Stimulated activated CD8-positive, alpha-beta memory T cell treated with anti-CD3 and anti-CD28 coated beads, Interleukin-12 subunit alpha, Interleukin-12 subunit beta, amount 100 ng/mL, for 24 hours (primary cell): Measurements from ENCODE around the gene PLB1.

Experiments
- DNase-seq: peaks from one replicate; pipeline ENCODE4 v3.0.0-alpha.2; 2020; ENCODE audit errors: extremely low read depth

Gene PLB1

DNA sequence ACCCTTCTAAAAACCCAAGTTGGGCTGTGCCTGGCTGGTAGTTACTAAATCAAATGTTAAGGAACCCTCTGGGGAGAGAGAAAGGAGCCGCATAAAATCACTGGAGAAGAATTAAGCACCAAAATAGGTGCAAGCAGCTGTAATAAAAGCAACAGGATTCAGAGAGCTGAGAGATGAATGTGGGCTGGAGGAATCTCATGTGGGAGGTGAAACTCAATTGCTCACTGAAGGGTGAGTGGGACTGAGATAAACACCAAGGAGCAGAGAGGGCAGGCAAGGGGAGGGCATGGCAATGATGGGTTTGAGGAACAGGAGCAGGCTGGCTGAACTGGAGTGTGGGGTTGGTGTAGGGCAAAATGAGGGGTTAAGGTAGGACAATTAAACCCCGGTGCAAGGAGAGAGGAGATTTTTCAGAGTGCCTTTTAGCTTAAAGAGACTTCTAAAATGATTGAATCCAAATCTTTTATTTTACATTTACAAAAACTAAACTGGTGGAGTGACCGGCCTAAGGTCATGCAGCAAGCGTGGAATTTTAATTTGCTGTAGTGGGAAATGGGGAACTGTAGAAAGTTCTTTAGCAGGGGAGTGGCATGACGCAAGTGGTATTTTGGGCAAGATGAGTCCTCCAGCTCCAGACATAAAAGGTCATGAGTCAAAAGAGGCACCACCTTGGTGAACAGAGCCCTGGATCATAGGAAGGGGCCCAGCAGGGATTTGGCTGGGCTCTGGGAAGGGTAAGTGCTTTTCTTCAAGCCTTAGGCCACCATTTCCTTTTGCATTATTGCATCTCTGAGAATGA, 10.5 kb downstream of the PLB1 start:
- DNase-seq = no peak

- no peak for DNase-seq
Measured at GRCh38 chr2:28507796-28508764, 12.2 kb downstream of the PLB1 start.

GRCh38 chr2:28509361-28509760, 13.5 kb downstream of the PLB1 start:
- no peak for DNase-seq

- no peak for DNase-seq
Measured at GRCh38 chr2:28510184-28510583, 14.3 kb downstream of the PLB1 start.

- no peak for DNase-seq
Measured at GRCh38 chr2:28511871-28512606, 16.2 kb downstream of the PLB1 start.

DNA sequence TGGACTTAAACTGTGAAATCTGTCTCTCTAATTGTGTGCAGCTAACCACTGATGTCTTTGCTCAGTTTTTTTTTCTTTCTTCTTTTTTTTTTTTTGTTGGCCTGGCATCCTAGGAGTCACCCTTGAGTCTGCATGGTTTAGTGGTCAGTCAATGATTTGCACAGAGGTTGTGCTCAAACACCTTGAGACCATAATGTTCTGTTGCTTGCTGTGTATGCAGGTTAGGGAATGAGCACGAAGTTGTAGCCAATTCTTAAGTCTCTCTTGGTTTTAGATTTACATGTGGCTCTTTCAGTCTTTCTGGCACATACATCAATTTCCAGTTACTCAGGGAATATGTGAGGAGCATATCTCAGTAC, 16.7 kb downstream of the PLB1 start:
- DNase-seq = no peak

- no peak for DNase-seq
Measured at GRCh38 chr2:28513097-28513496, 17.2 kb downstream of the PLB1 start.

- DNase-seq = no peak
Measured at GRCh38 chr2:28515176-28515751, 19.4 kb downstream of the PLB1 start.

DNA sequence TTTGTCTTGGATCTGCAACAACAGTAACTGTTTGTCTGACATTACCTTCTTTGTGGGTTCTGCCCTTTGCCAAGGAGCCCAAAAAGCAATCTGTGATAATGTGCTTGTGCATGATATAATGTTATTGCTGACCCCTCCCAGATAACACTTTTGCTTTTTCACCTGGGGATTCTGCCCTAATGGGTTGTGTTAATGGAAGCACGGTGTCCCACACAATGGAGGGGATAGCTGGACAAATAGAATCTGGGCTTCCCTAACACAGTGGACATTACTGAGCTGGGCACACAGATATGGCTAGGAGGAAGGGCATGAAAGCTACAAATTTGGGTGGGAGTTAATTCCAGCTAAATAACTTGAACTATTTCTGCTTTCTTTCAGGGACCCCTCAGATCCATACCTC, 20.6 kb downstream of the PLB1 start:
- no peak for DNase-seq

DNA sequence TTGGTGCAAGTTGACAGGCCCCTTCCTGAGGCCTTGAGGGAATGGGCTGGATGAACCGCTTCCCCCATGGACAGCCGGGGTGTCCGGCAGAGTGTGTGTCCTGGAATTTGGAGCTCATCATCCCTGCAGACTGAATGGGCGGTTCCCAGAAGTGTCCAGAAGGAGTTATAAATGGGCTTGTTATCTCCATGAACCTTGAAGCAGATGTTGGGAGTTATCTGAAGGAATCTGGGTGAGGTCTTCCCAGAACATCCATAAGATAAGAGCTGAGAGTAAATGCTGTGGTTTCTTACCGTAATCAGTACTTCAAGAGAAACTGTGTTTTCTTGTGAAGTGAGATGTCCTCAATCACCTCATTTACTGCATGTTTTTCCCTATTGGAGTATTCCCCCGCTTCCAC, 21.1 kb downstream of the PLB1 start:
- DNase-seq = no peak

DNA sequence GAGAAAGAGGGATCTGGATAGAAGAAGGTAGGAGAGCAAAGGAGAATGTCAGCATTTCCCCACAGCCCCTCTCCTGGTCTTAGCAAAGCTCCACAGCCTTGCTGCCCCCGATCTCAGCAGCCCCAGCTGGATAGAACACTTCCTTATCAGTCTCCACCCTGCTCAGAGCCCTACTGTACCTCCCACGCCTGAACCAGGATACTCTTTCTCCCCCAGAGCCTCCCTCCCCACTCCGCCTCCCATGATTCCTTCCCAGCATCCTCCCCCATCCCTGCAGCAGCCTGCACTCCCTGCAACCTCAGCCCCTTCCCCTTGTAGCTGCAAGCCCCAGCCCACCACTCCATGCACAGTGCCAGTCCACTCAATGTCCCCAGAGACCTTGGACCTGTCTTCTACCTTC, 25.8 kb downstream of the PLB1 start:
- no peak for DNase-seq

DNA sequence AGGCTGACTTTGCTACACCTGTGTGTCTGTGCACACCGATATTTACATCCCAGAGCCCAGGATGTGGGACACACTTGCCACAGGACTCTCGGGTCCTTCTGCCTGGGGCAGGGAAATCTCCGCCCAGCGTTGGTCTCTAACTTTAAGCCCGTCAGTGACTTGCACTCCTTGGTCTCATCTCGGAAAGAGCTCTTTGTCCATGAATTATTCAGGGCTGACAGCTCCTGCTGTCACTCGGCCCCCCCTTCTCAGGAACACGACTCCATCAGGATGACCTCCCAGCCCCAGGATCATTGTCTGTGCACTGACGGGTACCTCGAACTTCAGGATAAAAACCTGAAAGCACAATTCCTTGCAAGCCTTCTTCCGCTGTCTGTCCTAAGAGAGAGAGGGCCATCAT, 26.6 kb downstream of the PLB1 start:
- DNase-seq = no peak

DNA sequence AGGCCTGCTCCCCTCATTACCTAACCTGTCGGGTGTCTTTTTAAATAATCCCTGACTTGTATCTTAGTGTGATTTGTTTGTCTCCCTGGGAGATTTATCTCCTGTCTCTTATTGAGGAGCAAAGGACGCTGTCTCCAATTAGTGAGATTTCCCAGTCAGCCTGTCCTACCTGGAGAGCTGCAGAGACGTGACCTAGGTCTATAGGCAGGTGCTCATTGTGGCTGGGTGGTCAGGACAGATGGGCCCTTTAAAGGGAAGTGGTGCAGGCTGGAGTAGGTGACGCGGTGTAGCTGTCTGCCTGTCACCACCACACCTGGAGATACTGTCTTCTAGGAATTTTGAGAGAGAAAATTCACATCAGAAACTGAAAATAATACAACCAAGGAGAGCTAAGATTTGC, 28.0 kb downstream of the PLB1 start:
- DNase-seq = no peak

DNA sequence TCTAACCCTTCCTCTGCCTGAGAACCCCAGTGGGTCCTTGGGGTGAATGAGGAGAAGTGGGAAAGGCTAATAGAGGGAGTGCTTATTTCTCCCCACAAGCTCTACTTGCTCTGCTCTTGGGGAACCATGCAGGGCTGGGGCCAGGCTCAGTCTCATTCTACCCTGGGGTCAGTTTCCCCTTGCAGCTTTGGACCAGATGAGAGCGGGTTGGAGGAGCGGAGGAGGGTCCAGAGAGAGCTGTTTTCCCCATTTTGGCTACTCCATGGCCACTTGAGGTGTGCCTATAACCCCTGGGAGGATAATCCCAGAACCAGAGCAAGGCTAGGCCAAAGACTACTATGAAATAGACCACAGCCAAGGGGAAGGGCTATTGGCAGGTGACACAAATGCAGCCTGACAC, 29.6 kb downstream of the PLB1 start:
- DNase-seq = no peak

DNA sequence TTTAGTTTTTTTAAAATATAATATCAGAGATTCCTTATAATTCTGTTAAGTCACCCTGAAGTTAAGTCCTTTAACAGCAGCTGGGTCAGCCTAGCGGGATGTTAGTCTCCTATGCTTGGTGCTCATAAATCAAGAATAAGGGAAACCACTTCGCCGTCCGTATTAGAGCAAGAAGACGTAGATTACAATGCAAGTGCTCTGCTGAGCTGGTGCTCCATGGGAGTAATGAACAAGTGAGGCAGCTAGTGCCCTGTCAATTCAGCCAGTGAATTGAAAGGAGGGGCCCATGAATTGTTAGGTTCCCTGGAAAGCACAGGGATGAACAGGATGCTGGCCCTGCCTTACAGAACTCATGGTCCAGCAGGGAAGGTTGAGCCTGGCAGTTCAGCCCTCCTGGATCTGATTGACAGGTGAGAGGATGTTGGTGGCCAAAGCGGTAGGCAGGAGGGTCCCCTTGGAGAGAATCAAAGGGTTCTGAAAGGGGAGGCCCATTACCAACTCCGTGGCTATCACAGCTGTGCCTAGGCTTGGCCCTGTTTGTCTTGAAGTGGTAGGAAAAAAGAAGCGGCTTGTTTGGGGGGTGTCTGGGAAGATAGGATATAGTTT, 30.8 kb downstream of the PLB1 start:
- no peak for DNase-seq

- no peak for DNase-seq
Measured at GRCh38 chr2:28527196-28527595, 31.3 kb downstream of the PLB1 start.

- DNase-seq = no peak
Measured at GRCh38 chr2:28528206-28528605, 32.3 kb downstream of the PLB1 start.

- DNase-seq = no peak
Measured at GRCh38 chr2:28530782-28531181, 34.9 kb downstream of the PLB1 start.

- DNase-seq = no peak
Measured at GRCh38 chr2:28532399-28532798, 36.5 kb downstream of the PLB1 start.

GRCh38 chr2:28533044-28533680, 37.3 kb downstream of the PLB1 start:
- DNase-seq = no peak

DNA sequence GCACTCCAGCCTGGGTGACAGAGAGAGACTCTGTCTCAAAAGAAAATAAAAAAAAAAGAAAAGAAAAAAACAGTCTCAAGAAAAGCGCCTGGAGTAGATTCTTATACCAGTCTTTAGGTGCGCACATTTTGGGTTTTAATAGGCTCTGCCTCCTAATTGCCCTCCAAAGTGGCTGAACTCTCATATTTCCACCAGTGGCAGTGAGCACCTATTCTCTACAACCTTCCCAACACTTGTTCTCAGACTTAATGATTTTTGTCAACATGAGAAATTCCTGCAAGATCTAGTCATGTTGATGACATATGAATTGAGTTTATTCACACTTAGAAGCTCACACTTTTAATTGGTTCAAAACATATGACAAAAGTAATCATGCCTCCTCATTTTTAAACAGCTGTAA, 39.0 kb downstream of the PLB1 start:
- no peak for DNase-seq
